ENCODE data around the gene FUT4. TPM values are rescaled to one million over a fixed set of nuclear protein-coding genes. Genes with fewer than 3 reads are reported as not detected.

FUT4 gene, protein sequence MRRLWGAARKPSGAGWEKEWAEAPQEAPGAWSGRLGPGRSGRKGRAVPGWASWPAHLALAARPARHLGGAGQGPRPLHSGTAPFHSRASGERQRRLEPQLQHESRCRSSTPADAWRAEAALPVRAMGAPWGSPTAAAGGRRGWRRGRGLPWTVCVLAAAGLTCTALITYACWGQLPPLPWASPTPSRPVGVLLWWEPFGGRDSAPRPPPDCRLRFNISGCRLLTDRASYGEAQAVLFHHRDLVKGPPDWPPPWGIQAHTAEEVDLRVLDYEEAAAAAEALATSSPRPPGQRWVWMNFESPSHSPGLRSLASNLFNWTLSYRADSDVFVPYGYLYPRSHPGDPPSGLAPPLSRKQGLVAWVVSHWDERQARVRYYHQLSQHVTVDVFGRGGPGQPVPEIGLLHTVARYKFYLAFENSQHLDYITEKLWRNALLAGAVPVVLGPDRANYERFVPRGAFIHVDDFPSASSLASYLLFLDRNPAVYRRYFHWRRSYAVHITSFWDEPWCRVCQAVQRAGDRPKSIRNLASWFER
- 9.3 and 10.0 TPM in 2 replicates for total RNA-seq (2013; cell fraction: nucleolus; rRNA removed)
- total RNA-seq (2014; rRNA removed) (3.6 and 4.1 TPM in 2 replicates), total RNA-seq (2014; rRNA removed; fragmentation: Illumina TruSeq; extraction: Trizol) (2.1 and 2.2 TPM in 2 replicates), total RNA-seq (2021) (3.3 and 4.1 TPM in 2 replicates), polyA plus RNA-seq (2011; rRNA removed) (9.1 and 10.4 TPM in 2 replicates), polyA plus RNA-seq (2014; fragmentation: Illumina TruSeq; extraction: Trizol) (2.4 TPM in 2 replicates), polyA plus RNA-seq (2014; fragmentation: Nextera tagmentation; extraction: Ambion mirVana) (under 1 TPM; 0.68 TPM), polyA plus RNA-seq (2014; rRNA removed) (3.5 and 3.6 TPM in 2 replicates), polyA plus RNA-seq (2016; fragmentation: Nextera tagmentation; extraction: Ambion mirVana) (1 to 10 TPM in 1 of 2 experiments, under 1 TPM in 1; 0.76 to 1.4 TPM), polyA minus RNA-seq (2011; rRNA and poly(A)+ RNA removed) (10.4 and 11.2 TPM in 2 replicates), Bru-seq, nascent RNA (percentile 88 among the genes with signal in this experiment), BruChase-seq, experiment 1, labeled RNA remaining after a 6-hour chase (percentile 76 among the genes with signal in this experiment), BruChase-seq, experiment 2, labeled RNA remaining after a 2-hour chase (percentile 92 among the genes with signal in this experiment)
- 0.60 TPM for polyA plus RNA-seq (2011; ENCODE audit: low read depth)
- 6.0 and 6.9 TPM in 2 replicates for polyA plus RNA-seq (2011; cell fraction: cytosol; rRNA removed)
- 7.8 and 9.6 TPM in 2 replicates for polyA plus RNA-seq (2011; cell fraction: nucleus; rRNA removed)
- polyA plus RNA-seq (2012) = 0.84 and 1.3 TPM in 2 replicates
- 3.7 and 4.3 TPM in 2 replicates for polyA minus RNA-seq (2011; cell fraction: cytosol; rRNA and poly(A)+ RNA removed)
- 10.3 and 16.1 TPM in 2 replicates for polyA minus RNA-seq (2011; cell fraction: nucleus; rRNA and poly(A)+ RNA removed)
- long read RNA-seq, experiment 1, full-length matches to known transcripts = 3 of 3 reads
- long read RNA-seq, experiment 1, partial matches to known transcripts = 0 of 3 reads
- long read RNA-seq, experiment 1, other reads (novel, unspliced or antisense) = 0 of 3 reads
- long read RNA-seq, experiment 2, full-length matches to known transcripts = 5 of 5 reads
- long read RNA-seq, experiment 2, partial matches to known transcripts = 0 of 5 reads
- long read RNA-seq, experiment 2, other reads (novel, unspliced or antisense) = 0 of 5 reads

DNA sequence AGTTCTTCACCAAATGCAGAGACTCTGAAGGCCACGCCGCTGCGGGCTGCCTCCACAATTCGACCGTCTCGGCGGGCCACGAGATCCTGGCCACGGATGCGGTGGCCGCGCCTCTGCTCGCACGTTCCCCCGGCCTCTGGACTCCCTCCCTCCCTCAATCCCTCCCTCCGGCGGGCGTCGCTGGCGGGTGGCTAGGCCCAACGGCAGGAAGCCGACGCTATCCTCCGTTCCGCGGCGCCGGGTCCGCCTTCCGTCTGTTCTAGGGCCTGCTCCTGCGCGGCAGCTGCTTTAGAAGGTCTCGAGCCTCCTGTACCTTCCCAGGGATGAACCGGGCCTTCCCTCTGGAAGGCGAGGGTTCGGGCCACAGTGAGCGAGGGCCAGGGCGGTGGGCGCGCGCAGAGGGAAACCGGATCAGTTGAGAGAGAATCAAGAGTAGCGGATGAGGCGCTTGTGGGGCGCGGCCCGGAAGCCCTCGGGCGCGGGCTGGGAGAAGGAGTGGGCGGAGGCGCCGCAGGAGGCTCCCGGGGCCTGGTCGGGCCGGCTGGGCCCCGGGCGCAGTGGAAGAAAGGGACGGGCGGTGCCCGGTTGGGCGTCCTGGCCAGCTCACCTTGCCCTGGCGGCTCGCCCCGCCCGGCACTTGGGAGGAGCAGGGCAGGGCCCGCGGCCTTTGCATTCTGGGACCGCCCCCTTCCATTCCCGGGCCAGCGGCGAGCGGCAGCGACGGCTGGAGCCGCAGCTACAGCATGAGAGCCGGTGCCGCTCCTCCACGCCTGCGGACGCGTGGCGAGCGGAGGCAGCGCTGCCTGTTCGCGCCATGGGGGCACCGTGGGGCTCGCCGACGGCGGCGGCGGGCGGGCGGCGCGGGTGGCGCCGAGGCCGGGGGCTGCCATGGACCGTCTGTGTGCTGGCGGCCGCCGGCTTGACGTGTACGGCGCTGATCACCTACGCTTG, at the start of gene FUT4:
FUT4 (plus strand) TSS at position 227 of the 951 bp plus-strand sequence; CDS start at position 440, 213 bp downstream.
- POLR2A ChIA-PET = interaction anchor here (0.6 to 4.6 kb wide), 7 partner anchors 10 to 59 kb away, joined by 3 to 27 read pairs (median 4); no protein-coding TSS in a partner anchor
- FAIRE-seq = no peak
- TF ChIP-seq RAD21 (IDR thresholded peaks at IDR 0.05; ENCODE audit: insufficient read depth, low read depth, low read length) = no peak
- no peak for TF ChIP-seq TCF7 (IDR thresholded peaks at IDR 0.05; ENCODE audit: borderline replicate concordance)
- TF ChIP-seq, protein P1, sequence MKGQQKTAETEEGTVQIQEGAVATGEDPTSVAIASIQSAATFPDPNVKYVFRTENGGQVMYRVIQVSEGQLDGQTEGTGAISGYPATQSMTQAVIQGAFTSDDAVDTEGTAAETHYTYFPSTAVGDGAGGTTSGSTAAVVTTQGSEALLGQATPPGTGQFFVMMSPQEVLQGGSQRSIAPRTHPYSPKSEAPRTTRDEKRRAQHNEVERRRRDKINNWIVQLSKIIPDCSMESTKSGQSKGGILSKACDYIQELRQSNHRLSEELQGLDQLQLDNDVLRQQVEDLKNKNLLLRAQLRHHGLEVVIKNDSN (IDR thresholded peaks at IDR 0.05; ENCODE audit: borderline replicate concordance, extremely low read length, insufficient read depth, low read depth, low read length) = no peak
- TF ChIP-seq CBX3 (IDR thresholded peaks at IDR 0.05; ENCODE audit: borderline replicate concordance, low read depth) = no peak
- no peak for TF ChIP-seq CHD2 (IDR thresholded peaks at IDR 0.05; ENCODE audit: borderline replicate concordance, low read depth, low read length)
- TF ChIP-seq IKZF2 (IDR thresholded peaks at IDR 0.05) = peak; percentile 64 to 72
- no peak for TF ChIP-seq HDAC2 (IDR thresholded peaks at IDR 0.05)
- TF ChIP-seq POLR2AphosphoS2 (IDR thresholded peaks at IDR 0.05; ENCODE audit: low read depth, low read length) = no peak
- TF ChIP-seq PAX5 (IDR thresholded peaks at IDR 0.05; ENCODE audit: borderline replicate concordance, low read depth, low read length) = no peak
- TF ChIP-seq BRCA1 (IDR thresholded peaks at IDR 0.05; ENCODE audit: low read depth, low read length) = no peak
- TF ChIP-seq MXI1 (IDR thresholded peaks at IDR 0.05; ENCODE audit: low read depth, low read length) = peak; percentile 65
- TF ChIP-seq NFXL1 (IDR thresholded peaks at IDR 0.05; ENCODE audit: borderline replicate concordance) = peak; percentile 60; the same call in 1 of the 2 replicates
- TF ChIP-seq RBBP5 (conservative IDR thresholded peaks at IDR 0.05) = no peak
- no peak for TF ChIP-seq CBFB (IDR thresholded peaks at IDR 0.05; ENCODE audit: low read depth)
- peak; percentile 30; the same call in 1 of the 2 replicates for TF ChIP-seq SMAD5 (IDR thresholded peaks at IDR 0.05; ENCODE audit: low read depth)

More for the DNA sequence above, at the start of gene FUT4:
- Histone ChIP-seq H3K36me3 (ENCODE audit: control insufficient read depth in 2 of 2, insufficient read depth in 2 of 2, low read length in 1 of 2) (no peaks in the 10 kb centered on the region), H3K9me3 (replicated peaks; ENCODE audit: control insufficient read depth, insufficient read depth, low read length) (no peaks in the 10 kb centered on the region), H3K4me1 (ENCODE audit: control insufficient read depth, insufficient read depth, low read length) (no peaks in the 10 kb centered on the region), H3K79me2 (ENCODE audit: control insufficient read depth, insufficient read depth, low read length) (peaks cover 2% of the 10 kb centered on the region), H4K20me1 (ENCODE audit: control insufficient read depth, insufficient read depth) (no peaks in the 10 kb centered on the region), H2AFZ (ENCODE audit: control insufficient read depth, low read depth, low read length) (peak within 1 kb of the TSS; percentile 96), H3K4me2 (ENCODE audit: control insufficient read depth, insufficient read depth) (peak within 1 kb of the TSS; percentile 77), H3K4me3 (peak within 1 kb of the TSS; percentile 80), H3K9ac (ENCODE audit: control insufficient read depth, insufficient read depth, low read length) (peak within 1 kb of the TSS; percentile 85), H3K27me3 (replicated peaks in 1 of 2; ENCODE audit: control insufficient read depth in 2 of 2, insufficient read depth in 2 of 2, low read length in 1 of 2) (no peaks in the 10 kb centered on the region), H3K27ac (ENCODE audit: control insufficient read depth, insufficient read depth) (peak within 1 kb of the TSS; percentile 79)
- ChIA-PET RAD21 (ENCODE audit: unreplicated experiment) (interaction anchor here (0.6 to 9.3 kb wide), 9 partner anchors 15 to 217 kb away, joined by 3 to 52 read pairs (median 3); no protein-coding TSS in a partner anchor), SMC1A (ENCODE audit: uncharacterized antibody, unreplicated experiment) (interaction anchor here (1.0 to 2.1 kb wide), 4 partner anchors 48 to 59 kb away, joined by 4 to 11 read pairs (median 4); no protein-coding TSS in a partner anchor), CTCF (interaction anchor here (1.1 to 1.9 kb wide), 3 partner anchors 27 to 60 kb away, joined by 5 read pairs; no protein-coding TSS in a partner anchor)
- peak; percentile 88 for ATAC-seq
- no TSS peak for BruUV-seq (replicated peaks)
- in situ Hi-C loops (cut with MboI) (no loop called here), intact Hi-C loops (cut with micrococcal nuclease; ENCODE audit: unreplicated experiment) (loop anchor here (1.0 to 2.0 kb wide), 3 partner anchors 25 to 59 kb away; no protein-coding TSS in a partner anchor)
- DNase-seq (ENCODE audit: low read depth, low spot score) = no peak
- under 1% methylated on average over 73 of the region's 109 CpGs for WGBS (ENCODE audit: insufficient coverage, insufficient replicate concordance, low lambda C conversion rate, missing lambda C conversion rate)
